ENCODE measurements around the gene ANKK1. TPM values are rescaled to one million over a fixed set of nuclear protein-coding genes. Genes with fewer than 3 reads are reported as not detected.

ANKK1 gene
- total RNA-seq, 1 experiment from 2014 or later = not detected

- no peak for DNase-seq (ENCODE audit: low read depth)
- in situ Hi-C loops (cut with HindIII; ENCODE audit: low pct_unique_long_range_greater_than_20kb, low sequenced_read_pairs) = no loop called here
Observed at GRCh38 chr11:113373981-113374560, 13.5 kb upstream of the ANKK1 start.

- DNase-seq (ENCODE audit: low read depth) = no peak
- in situ Hi-C loops (cut with HindIII; ENCODE audit: low pct_unique_long_range_greater_than_20kb, low sequenced_read_pairs) = no loop called here
Observed at GRCh38 chr11:113375402-113375801, 12.2 kb upstream of the ANKK1 start.

- in situ Hi-C loops (cut with HindIII; ENCODE audit: low pct_unique_long_range_greater_than_20kb, low sequenced_read_pairs) = no loop called here
- no peak for DNase-seq (ENCODE audit: low read depth)
Observed at GRCh38 chr11:113376156-113376555, 11.4 kb upstream of the ANKK1 start.

- in situ Hi-C loops (cut with HindIII; ENCODE audit: low pct_unique_long_range_greater_than_20kb, low sequenced_read_pairs) = no loop called here
Observed at GRCh38 chr11:113377681-113378412, 9.7 kb upstream of the ANKK1 start.

GRCh38 chr11:113378692-113379091, 8.9 kb upstream of the ANKK1 start:
- DNase-seq (ENCODE audit: low read depth) = no peak
- in situ Hi-C loops (cut with HindIII; ENCODE audit: low pct_unique_long_range_greater_than_20kb, low sequenced_read_pairs) = no loop called here

More at GRCh38 chr11:113377681-113378412, 9.7 kb upstream of the ANKK1 start:
- no peak for DNase-seq (ENCODE audit: low read depth)

- in situ Hi-C loops (cut with HindIII; ENCODE audit: low pct_unique_long_range_greater_than_20kb, low sequenced_read_pairs) = no loop called here
- no peak for DNase-seq (ENCODE audit: low read depth)
Observed at GRCh38 chr11:113382121-113382520, 5.5 kb upstream of the ANKK1 start.

- no peak for DNase-seq (ENCODE audit: low read depth)
- in situ Hi-C loops (cut with HindIII; ENCODE audit: low pct_unique_long_range_greater_than_20kb, low sequenced_read_pairs) = no loop called here
Observed at GRCh38 chr11:113384551-113384950, 3.0 kb upstream of the ANKK1 start.

- no peak for DNase-seq (ENCODE audit: low read depth)
- in situ Hi-C loops (cut with HindIII; ENCODE audit: low pct_unique_long_range_greater_than_20kb, low sequenced_read_pairs) = no loop called here
Observed at GRCh38 chr11:113385749-113386148, 1.8 kb upstream of the ANKK1 start.

GRCh38 chr11:113386866-113387265, 713 bp upstream of the ANKK1 start:
- no peak for DNase-seq (ENCODE audit: low read depth)
- in situ Hi-C loops (cut with HindIII; ENCODE audit: low pct_unique_long_range_greater_than_20kb, low sequenced_read_pairs) = no loop called here

GRCh38 chr11:113389272-113389671, 1.7 kb downstream of the ANKK1 start:
- DNase-seq (ENCODE audit: low read depth) = no peak
- in situ Hi-C loops (cut with HindIII; ENCODE audit: low pct_unique_long_range_greater_than_20kb, low sequenced_read_pairs) = no loop called here

- in situ Hi-C loops (cut with HindIII; ENCODE audit: low pct_unique_long_range_greater_than_20kb, low sequenced_read_pairs) = no loop called here
- DNase-seq (ENCODE audit: low read depth) = no peak
Observed at GRCh38 chr11:113392236-113392921, 4.8 kb downstream of the ANKK1 start.

GRCh38 chr11:113393501-113393985, 6.0 kb downstream of the ANKK1 start:
- no peak for DNase-seq (ENCODE audit: low read depth)
- in situ Hi-C loops (cut with HindIII; ENCODE audit: low pct_unique_long_range_greater_than_20kb, low sequenced_read_pairs) = no loop called here

- DNase-seq (ENCODE audit: low read depth) = no peak
- in situ Hi-C loops (cut with HindIII; ENCODE audit: low pct_unique_long_range_greater_than_20kb, low sequenced_read_pairs) = no loop called here
Observed at GRCh38 chr11:113394919-113395318, 7.3 kb downstream of the ANKK1 start.

GRCh38 chr11:113395782-113396336, 8.3 kb downstream of the ANKK1 start:
- DNase-seq (ENCODE audit: low read depth) = no peak
- in situ Hi-C loops (cut with HindIII; ENCODE audit: low pct_unique_long_range_greater_than_20kb, low sequenced_read_pairs) = no loop called here

- no peak for DNase-seq (ENCODE audit: low read depth)
- in situ Hi-C loops (cut with HindIII; ENCODE audit: low pct_unique_long_range_greater_than_20kb, low sequenced_read_pairs) = no loop called here
Observed at GRCh38 chr11:113396690-113397089, 9.1 kb downstream of the ANKK1 start.

- no peak for DNase-seq (ENCODE audit: low read depth)
- in situ Hi-C loops (cut with HindIII; ENCODE audit: low pct_unique_long_range_greater_than_20kb, low sequenced_read_pairs) = no loop called here
Observed at GRCh38 chr11:113397212-113397611, 9.6 kb downstream of the ANKK1 start.

GRCh38 chr11:113397821-113398220, 10.2 kb downstream of the ANKK1 start:
- in situ Hi-C loops (cut with HindIII; ENCODE audit: low pct_unique_long_range_greater_than_20kb, low sequenced_read_pairs) = no loop called here
- DNase-seq (ENCODE audit: low read depth) = no peak

- in situ Hi-C loops (cut with HindIII; ENCODE audit: low pct_unique_long_range_greater_than_20kb, low sequenced_read_pairs) = no loop called here
- DNase-seq (ENCODE audit: low read depth) = no peak
Observed at GRCh38 chr11:113398669-113399430, 11.3 kb downstream of the ANKK1 start.

Data from Caki2 (cell line).